Measurements from ENCODE around the gene COL12A1.

DNA sequence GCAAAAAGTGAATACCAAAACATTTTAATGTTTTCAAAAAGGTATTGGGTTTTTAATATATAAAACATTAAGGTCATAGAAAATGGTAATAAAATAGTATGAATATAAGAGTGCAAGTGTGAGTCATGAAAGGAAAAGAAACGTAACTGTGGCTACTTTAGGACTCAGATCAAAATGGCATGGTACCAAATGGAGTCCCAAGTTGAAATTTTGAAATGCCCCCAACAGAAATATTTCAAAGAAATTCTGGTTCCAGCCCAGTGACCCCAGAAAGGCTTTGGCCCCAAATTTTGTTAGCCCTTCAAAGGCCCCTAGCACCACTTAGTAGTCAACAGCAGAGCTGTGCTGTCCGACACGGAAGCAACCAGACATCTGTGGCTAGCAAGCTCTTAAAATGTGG, 6.0 kb downstream of the COL12A1 start:
- TF ChIP-seq POLR2A (IDR thresholded peaks at IDR 0.05): no peak
- TF ChIP-seq, protein P1, sequence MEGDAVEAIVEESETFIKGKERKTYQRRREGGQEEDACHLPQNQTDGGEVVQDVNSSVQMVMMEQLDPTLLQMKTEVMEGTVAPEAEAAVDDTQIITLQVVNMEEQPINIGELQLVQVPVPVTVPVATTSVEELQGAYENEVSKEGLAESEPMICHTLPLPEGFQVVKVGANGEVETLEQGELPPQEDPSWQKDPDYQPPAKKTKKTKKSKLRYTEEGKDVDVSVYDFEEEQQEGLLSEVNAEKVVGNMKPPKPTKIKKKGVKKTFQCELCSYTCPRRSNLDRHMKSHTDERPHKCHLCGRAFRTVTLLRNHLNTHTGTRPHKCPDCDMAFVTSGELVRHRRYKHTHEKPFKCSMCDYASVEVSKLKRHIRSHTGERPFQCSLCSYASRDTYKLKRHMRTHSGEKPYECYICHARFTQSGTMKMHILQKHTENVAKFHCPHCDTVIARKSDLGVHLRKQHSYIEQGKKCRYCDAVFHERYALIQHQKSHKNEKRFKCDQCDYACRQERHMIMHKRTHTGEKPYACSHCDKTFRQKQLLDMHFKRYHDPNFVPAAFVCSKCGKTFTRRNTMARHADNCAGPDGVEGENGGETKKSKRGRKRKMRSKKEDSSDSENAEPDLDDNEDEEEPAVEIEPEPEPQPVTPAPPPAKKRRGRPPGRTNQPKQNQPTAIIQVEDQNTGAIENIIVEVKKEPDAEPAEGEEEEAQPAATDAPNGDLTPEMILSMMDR (IDR thresholded peaks at IDR 0.05): no peak

Data from right lobe of liver (tissue), 4 donors.